ENCODE data around the gene RCVRN. TPM values are rescaled to one million over a fixed set of nuclear protein-coding genes. Genes with fewer than 3 reads are reported as not detected.
A peak's percentile ranks its signal among the peaks of the same experiment; 100 is the strongest.

Gene RCVRN
- polyA plus RNA-seq = 1 to 10 TPM in 1 of 3 donors, under 1 TPM in 2; 0.10 to 1.5 (median 0.56) TPM

- H3K27ac ChIP-seq (ENCODE audit: low read depth, low read length) = no peak within 1 kb of the TSS
- 87 to 91% (median 89%) methylated on average over 11 of the region's 11 CpGs for WGBS, 3 donors
These were observed at the start of gene RCVRN for GRCh38 chr17:9905078-9905415. Gene RCVRN, minus strand, starts transcription at chr17:9905271. Its CDS starts 91 bp downstream, at chr17:9905180.

GRCh38 chr17:9953492-9953891 lies 48.4 kb upstream of the RCVRN start:
- H3K27ac ChIP-seq (ENCODE audit: low read depth, low read length) = no peak overlapping the region
- 58 to 89% (median 85%) methylated on average over 10 of the region's 10 CpGs for WGBS, 3 donors

- 71 to 73% (median 72%) methylated on average over 5 of the region's 5 CpGs for WGBS, 3 donors
- no peak overlapping the region for H3K27ac ChIP-seq (ENCODE audit: low read depth, low read length)
These were observed 46.7 kb upstream of the RCVRN start for GRCh38 chr17:9951803-9952202.

- 51 to 68% (median 64%) methylated on average over 10 of the region's 10 CpGs for WGBS, 3 donors
- H3K27ac ChIP-seq (ENCODE audit: low read depth, low read length) = no peak overlapping the region
These were observed 43.9 kb upstream of the RCVRN start for GRCh38 chr17:9948928-9949327.

GRCh38 chr17:9944704-9945103 lies 39.6 kb upstream of the RCVRN start:
- WGBS, 3 donors = 61 to 72% (median 70%) methylated on average over 7 of the region's 7 CpGs
- no peak overlapping the region for H3K27ac ChIP-seq (ENCODE audit: low read depth, low read length)

GRCh38 chr17:9943343-9943742 lies 38.3 kb upstream of the RCVRN start:
- 79 to 90% (median 86%) methylated on average over 9 of the region's 9 CpGs for WGBS, 3 donors
- no peak overlapping the region for H3K27ac ChIP-seq (ENCODE audit: low read depth, low read length)

GRCh38 chr17:9942885-9943284 lies 37.8 kb upstream of the RCVRN start:
- H3K27ac ChIP-seq (ENCODE audit: low read depth, low read length) = no peak overlapping the region
- WGBS, 3 donors = 65 to 70% (median 66%) methylated on average over 13 of the region's 13 CpGs

- WGBS, 3 donors = 80 to 94% (median 92%) methylated on average over 13 of the region's 13 CpGs
- H3K27ac ChIP-seq (ENCODE audit: low read depth, low read length) = no peak overlapping the region
These were observed 36.2 kb upstream of the RCVRN start for GRCh38 chr17:9941305-9941704.

GRCh38 chr17:9940841-9941240 lies 35.8 kb upstream of the RCVRN start:
- WGBS, 3 donors = 66 to 86% (median 78%) methylated on average over 9 of the region's 9 CpGs
- no peak overlapping the region for H3K27ac ChIP-seq (ENCODE audit: low read depth, low read length)

- WGBS, 3 donors = 50 to 96% (median 95%) methylated on average over 1 of the region's 1 CpG
- no peak overlapping the region for H3K27ac ChIP-seq (ENCODE audit: low read depth, low read length)
These were observed 33.7 kb upstream of the RCVRN start for GRCh38 chr17:9938764-9939163.

GRCh38 chr17:9937901-9938300 lies 32.8 kb upstream of the RCVRN start:
- no peak overlapping the region for H3K27ac ChIP-seq (ENCODE audit: low read depth, low read length)
- 90 to 96% (median 93%) methylated on average over 9 of the region's 9 CpGs for WGBS, 3 donors

- H3K27ac ChIP-seq (ENCODE audit: low read depth, low read length) = no peak overlapping the region
- WGBS, 3 donors = 66 to 76% (median 70%) methylated on average over 12 to 13 of the region's 13 CpGs
These were observed 32.2 kb upstream of the RCVRN start for GRCh38 chr17:9937241-9937761.

- WGBS, 3 donors = 61 to 83% (median 78%) methylated on average over 3 of the region's 3 CpGs
- H3K27ac ChIP-seq (ENCODE audit: low read depth, low read length) = no peak overlapping the region
These were observed 31.0 kb upstream of the RCVRN start for GRCh38 chr17:9936095-9936494.

GRCh38 chr17:9935408-9935807 lies 30.3 kb upstream of the RCVRN start:
- 60 to 77% (median 60%) methylated on average over 6 of the region's 6 CpGs for WGBS, 3 donors
- H3K27ac ChIP-seq (ENCODE audit: low read depth, low read length) = no peak overlapping the region

GRCh38 chr17:9934331-9934730 lies 29.3 kb upstream of the RCVRN start:
- H3K27ac ChIP-seq (ENCODE audit: low read depth, low read length) = no peak overlapping the region
- 76 to 88% (median 86%) methylated on average over 7 of the region's 7 CpGs for WGBS, 3 donors

GRCh38 chr17:9932491-9932890 lies 27.4 kb upstream of the RCVRN start:
- WGBS, 3 donors = 71 to 83% (median 73%) methylated on average over 2 of the region's 2 CpGs

GRCh38 chr17:9931144-9931741 lies 26.2 kb upstream of the RCVRN start:
- WGBS, 3 donors = 59 to 83% (median 77%) methylated on average over 12 of the region's 12 CpGs
- H3K27ac ChIP-seq (ENCODE audit: low read depth, low read length) = no peak overlapping the region

More at GRCh38 chr17:9932491-9932890, 27.4 kb upstream of the RCVRN start:
- no peak overlapping the region for H3K27ac ChIP-seq (ENCODE audit: low read depth, low read length)

GRCh38 chr17:9929871-9930270 lies 24.8 kb upstream of the RCVRN start:
- WGBS, 3 donors = 66 to 80% (median 74%) methylated on average over 8 of the region's 8 CpGs
- H3K27ac ChIP-seq (ENCODE audit: low read depth, low read length) = no peak overlapping the region

- H3K27ac ChIP-seq (ENCODE audit: low read depth, low read length) = peak overlapping the region; percentile 72
- WGBS, 3 donors = 33 to 49% (median 46%) methylated on average over 13 of the region's 13 CpGs
These were observed 23.7 kb upstream of the RCVRN start for GRCh38 chr17:9928601-9929333.

Measured in adipose tissue (tissue), 3 donors.